Measurements from ENCODE around the gene MAPRE2. TPM values are rescaled to one million over a fixed set of nuclear protein-coding genes. Genes with fewer than 3 reads are reported as not detected.
"Not testable (repeated sequence)": the region's sequence is repeated elsewhere in the genome, so short reads cannot be mapped to it uniquely, and the experiment has no call there.

MAPRE2 gene
- total RNA-seq, 1 donor from 2014 or later: 23.4 TPM

GRCh38 chr18:35167332-35167731 is 126.1 kb downstream of the MAPRE2 start:
- Mint-ChIP-seq H3K27ac (ENCODE audit: unreplicated experiment) (peak overlapping the region; percentile 53), H3K4me3 (ENCODE audit: unreplicated experiment) (no peak overlapping the region), H3K36me3 (ENCODE audit: low read depth) (no peaks in the 10 kb centered on the region), H3K4me1 (ENCODE audit: low read depth) (peaks cover 22% of the 10 kb centered on the region), H3K27me3 (ENCODE audit: low read depth) (no peaks in the 10 kb centered on the region), H3K9me3 (ENCODE audit: low read depth) (no peaks in the 10 kb centered on the region)
- no peak for TF ChIP-seq CTCF (IDR thresholded peaks at IDR 0.05)
- no peak for DNase-seq (ENCODE audit: low spot score)

- Mint-ChIP-seq H3K36me3 (ENCODE audit: low read depth) (no peaks in the 10 kb centered on the region), H3K9me3 (ENCODE audit: low read depth) (no peaks in the 10 kb centered on the region), H3K4me3 (ENCODE audit: unreplicated experiment) (no peak overlapping the region), H3K4me1 (ENCODE audit: low read depth) (peaks cover 19% of the 10 kb centered on the region), H3K27me3 (ENCODE audit: low read depth) (no peaks in the 10 kb centered on the region), H3K27ac (ENCODE audit: unreplicated experiment) (no peak overlapping the region)
- DNase-seq (ENCODE audit: low spot score): no peak
- no peak for TF ChIP-seq CTCF (IDR thresholded peaks at IDR 0.05)
Observed at GRCh38 chr18:35167857-35168256, 126.6 kb downstream of the MAPRE2 start.

- H3K9me3 Mint-ChIP-seq (ENCODE audit: low read depth); H3K36me3 Mint-ChIP-seq (ENCODE audit: low read depth); H3K27ac Mint-ChIP-seq (ENCODE audit: unreplicated experiment); H3K4me3 Mint-ChIP-seq (ENCODE audit: unreplicated experiment); DNase-seq (ENCODE audit: low spot score); H3K27me3 Mint-ChIP-seq (ENCODE audit: low read depth): not testable (repeated sequence)
- peaks cover 13% of the 10 kb centered on the region for H3K4me1 Mint-ChIP-seq (ENCODE audit: low read depth)
Observed at GRCh38 chr18:35170323-35170722, 129.1 kb downstream of the MAPRE2 start.

GRCh38 chr18:35171315-35171987 is 130.2 kb downstream of the MAPRE2 start:
- Mint-ChIP-seq H3K27ac (ENCODE audit: unreplicated experiment) (no peak overlapping the region), H3K4me3 (ENCODE audit: unreplicated experiment) (no peak overlapping the region), H3K36me3 (ENCODE audit: low read depth) (no peaks in the 10 kb centered on the region), H3K9me3 (ENCODE audit: low read depth) (peaks cover 5% of the 10 kb centered on the region), H3K27me3 (ENCODE audit: low read depth) (no peaks in the 10 kb centered on the region), H3K4me1 (ENCODE audit: low read depth) (peaks cover 13% of the 10 kb centered on the region)
- TF ChIP-seq CTCF (IDR thresholded peaks at IDR 0.05): no peak
- DNase-seq (ENCODE audit: low spot score): no peak

- no peak for DNase-seq (ENCODE audit: low spot score)
- peaks cover 13% of the 10 kb centered on the region for H3K4me1 Mint-ChIP-seq (ENCODE audit: low read depth)
- H3K27me3 Mint-ChIP-seq (ENCODE audit: low read depth): no peaks in the 10 kb centered on the region
- TF ChIP-seq CTCF (IDR thresholded peaks at IDR 0.05): no peak
- peaks cover 2% of the 10 kb centered on the region for H3K36me3 Mint-ChIP-seq (ENCODE audit: low read depth)
- no peak overlapping the region for H3K4me3 Mint-ChIP-seq (ENCODE audit: unreplicated experiment)
- H3K27ac Mint-ChIP-seq (ENCODE audit: unreplicated experiment): no peak overlapping the region
- peaks cover 9% of the 10 kb centered on the region for H3K9me3 Mint-ChIP-seq (ENCODE audit: low read depth)
Observed at GRCh38 chr18:35172009-35172408, 130.8 kb downstream of the MAPRE2 start.

- H3K27me3 Mint-ChIP-seq (ENCODE audit: low read depth): no peaks in the 10 kb centered on the region
- TF ChIP-seq CTCF (IDR thresholded peaks at IDR 0.05): no peak
- H3K4me1 Mint-ChIP-seq (ENCODE audit: low read depth): peaks cover 9% of the 10 kb centered on the region
- H3K9me3 Mint-ChIP-seq (ENCODE audit: low read depth): peaks cover 10% of the 10 kb centered on the region
- peaks cover 2% of the 10 kb centered on the region for H3K36me3 Mint-ChIP-seq (ENCODE audit: low read depth)
- H3K4me3 Mint-ChIP-seq (ENCODE audit: unreplicated experiment): no peak overlapping the region
- DNase-seq (ENCODE audit: low spot score): no peak
- H3K27ac Mint-ChIP-seq (ENCODE audit: unreplicated experiment): no peak overlapping the region
Observed at GRCh38 chr18:35172451-35173035, 131.3 kb downstream of the MAPRE2 start.

Data from chondrocyte (in vitro differentiated cells).